HepG2 (cell line): ENCODE results near the gene ITGB2. TPM values are rescaled to one million over a fixed set of nuclear protein-coding genes. Genes with fewer than 3 reads are reported as not detected.

Experiments used
- ATAC-seq: fragments of 200-7000 bp; cut with Tn5 transposase; 3 replicates; pipeline ENCODE4 v1.9.1; 2020; ENCODE audit warnings: mild to moderate bottlenecking, moderate library complexity
- BruUV-seq: library from RNA; stranded (reverse); fragments of 400-500 nt; replicated peaks from 2 replicates; lab custom pipeline; 2021; lab: Mats Ljungman, UMichigan
- CTCF ChIA-PET: fragments of 300-600 bp; formaldehyde crosslinking; extraction: SDS; loops from one replicate; lab custom pipeline; 2021; ENCODE audit warnings: low total read pairs, inconsistent platforms, low intra/inter-chr PET ratio; lab: Yijun Ruan, JAX
- POLR2A ChIA-PET: fragments of 350-600 bp; sonication (Branson Sonifier 250); formaldehyde crosslinking; loops from one replicate; lab custom pipeline; 2020; ENCODE audit warnings: antibody characterized with exemption, inconsistent platforms; lab: Yijun Ruan, JAX
- DNase-seq: peaks from one replicate; pipeline ENCODE4 v3.0.0-alpha.2; 2015; ENCODE audit warnings: low spot score
- FAIRE-seq: peaks from 3 replicates; lab custom pipeline; 2011; peaks lifted over from hg19 to GRCh38; lab: Jason Lieb, UNC
- H2AFZ ChIP-seq: one replicate; pipeline ENCODE4 v1.6.1; 2011; ENCODE audit warnings: low read length, inconsistent platforms
- H3K27ac ChIP-seq: fragments of 300-600 bp; 3 replicates; pipeline ENCODE4 v1.8.0; 2011; ENCODE audit warnings: mixed run types, mild to moderate bottlenecking, mixed read lengths, low read length, inconsistent platforms; ENCODE audit not compliant: insufficient read depth; ENCODE audit errors: extremely low read length
- H3K27me3 ChIP-seq, 2 experiments: fragments of 200-600 bp in 1 of 2; 2 replicates in 1 of 2; 3 replicates in 1 of 2; pipeline versions ENCODE4 v1.6.0 to v1.8.0; 2011; ENCODE audit warnings: low read length in 2 of 2, mild to moderate bottlenecking in 2 of 2, moderate library complexity in 2 of 2, inconsistent platforms in 1 of 2; ENCODE audit not compliant: insufficient read depth in 2 of 2, control insufficient read depth in 1 of 2
- H3K36me3 ChIP-seq, 2 experiments: fragments of 200-600 bp in 1 of 2; replicated peaks in 1 of 2; 2 replicates in 1 of 2; 3 replicates in 1 of 2; pipeline versions ENCODE4 v1.5.1 to v1.8.0; 2011; ENCODE audit warnings: low read length in 2 of 2, inconsistent platforms in 1 of 2; ENCODE audit not compliant: insufficient read depth in 2 of 2, control insufficient read depth in 1 of 2
- H3K4me1 ChIP-seq: 2 replicates; pipeline ENCODE4 v1.5.1; 2012; ENCODE audit warnings: low read length, inconsistent platforms; ENCODE audit not compliant: insufficient read depth
- H3K4me2 ChIP-seq: 2 replicates; pipeline ENCODE4 v1.6.0; 2011; ENCODE audit warnings: low read depth, low read length, inconsistent platforms
- H3K4me3 ChIP-seq, 3 experiments: fragments of 200-600 bp in 1 of 3; sonication (generic), shearing (Covaris generic) in 1 of 3; replicated peaks in 1 of 3; 2 replicates each; pipeline ENCODE4 v1.5.1; 2011 to 2016; ENCODE audit warnings: low read length in 3 of 3, inconsistent platforms in 2 of 3, low read depth in 2 of 3, mild to moderate bottlenecking in 2 of 3, control low read depth in 1 of 3, mixed read lengths in 1 of 3; ENCODE audit not compliant: insufficient read depth in 1 of 3
- H3K79me2 ChIP-seq: one replicate; pipeline ENCODE4 v1.6.1; 2011; ENCODE audit warnings: low read length, inconsistent platforms; ENCODE audit not compliant: insufficient read depth
- H3K9ac ChIP-seq: 2 replicates; pipeline ENCODE4 v1.6.0; 2011; ENCODE audit warnings: mild to moderate bottlenecking, low read depth, low read length, inconsistent platforms; ENCODE audit not compliant: insufficient read depth
- H3K9me3 ChIP-seq: 2 replicates; pipeline ENCODE4 v1.5.1; 2012; ENCODE audit warnings: mild to moderate bottlenecking, low read length
- H4K20me1 ChIP-seq: 2 replicates; pipeline ENCODE4 v1.6.0; 2011; ENCODE audit warnings: inconsistent platforms, mild to moderate bottlenecking, low read length, moderate library complexity; ENCODE audit not compliant: insufficient read depth
- AGO1 ChIP-seq: fragments of 200-400 bp; formaldehyde crosslinking; IDR thresholded peaks from 2 replicates; pipeline ENCODE4 v1.6.1; 2017; ENCODE audit warnings: mild to moderate bottlenecking, low read depth, low read length, moderate library complexity; ENCODE audit not compliant: poor library complexity, severe bottlenecking
- CEBPG ChIP-seq: IDR thresholded peaks from 2 replicates; pipeline ENCODE4 v1.6.1; 2016
- GABPA ChIP-seq, 2 experiments: IDR thresholded peaks; 2 replicates each; pipeline ENCODE4 v1.6.1; 2011 to 2016; ENCODE audit warnings: low read depth in 2 of 2, low read length in 1 of 2, missing biosample characterization in 1 of 2, missing genetic modification characterization in 1 of 2
- HOXD1 ChIP-seq: sonication (generic); formaldehyde crosslinking; IDR thresholded peaks from 2 replicates; pipeline ENCODE4 v1.5.0; 2020; ENCODE audit warnings: missing genetic modification reagents
- KLF6 ChIP-seq: IDR thresholded peaks from 2 replicates; pipeline ENCODE4 v1.8.0; 2016; ENCODE audit warnings: missing biosample characterization, missing genetic modification reagents
- NR2F1 ChIP-seq, 2 experiments: fragments of 450-650 bp in 1 of 2; formaldehyde crosslinking in 1 of 2; IDR thresholded peaks; 2 replicates each; pipeline versions ENCODE4 v1.5.0 to v1.6.1; 2016 to 2020; ENCODE audit warnings: mild to moderate bottlenecking in 1 of 2, missing compliant biosample characterization in 1 of 2, missing genetic modification reagents in 1 of 2, moderate library complexity in 1 of 2
- PHF20 ChIP-seq: sonication (generic); formaldehyde crosslinking; IDR thresholded peaks from 2 replicates; pipeline ENCODE4 v1.5.0; 2020; ENCODE audit warnings: mild to moderate bottlenecking, missing genetic modification reagents
- RFX1 ChIP-seq: fragments of 450-650 bp; IDR thresholded peaks from 2 replicates; pipeline ENCODE4 v1.6.1; 2017
- TARDBP ChIP-seq: sonication (generic); formaldehyde crosslinking; IDR thresholded peaks from 2 replicates; pipeline ENCODE4 v1.8.0; 2022; ENCODE audit warnings: mild to moderate bottlenecking, missing genetic modification reagents
- TBX3 ChIP-seq: fragments of 450-650 bp; IDR thresholded peaks from 2 replicates; pipeline ENCODE4 v1.6.1; 2017; ENCODE audit warnings: antibody characterized with exemption, mild to moderate bottlenecking, inconsistent platforms, borderline replicate concordance
- ZNF282 ChIP-seq: fragments of 450-650 bp; IDR thresholded peaks from 2 replicates; pipeline ENCODE4 v1.6.1; 2018; ENCODE audit not compliant: partially characterized antibody
- ZNF354B ChIP-seq: sonication (generic); formaldehyde crosslinking; IDR thresholded peaks from 2 replicates; pipeline ENCODE4 v1.8.0; 2022; ENCODE audit warnings: mild to moderate bottlenecking, missing genetic modification reagents
- ZNF550 ChIP-seq: sonication (generic); formaldehyde crosslinking; IDR thresholded peaks from 2 replicates; pipeline ENCODE4 v1.4.0; 2020; ENCODE audit warnings: mild to moderate bottlenecking, missing genetic modification reagents, borderline replicate concordance
- ZNF713 ChIP-seq: sonication (generic); formaldehyde crosslinking; IDR thresholded peaks from 2 replicates; pipeline ENCODE4 v1.4.0; 2020; ENCODE audit warnings: mild to moderate bottlenecking, missing genetic modification reagents
- WGBS: methylation state at CpG from one replicate; pipeline ENCODE4 v1.1.6; 2017; ENCODE audit warnings: low lambda C conversion rate; 5-methylcytosine and 5-hydroxymethylcytosine counted together
- in situ Hi-C: cut with HindIII; loops from 2 replicates; pipeline ENCODE4 v1.10.0; 2017; ENCODE audit warnings: low pct_unique_long_range_greater_than_20kb; ENCODE audit not compliant: extremely low pct_ligation_motif_present
- intact Hi-C: fragments of 100-400 bp; cut with micrococcal nuclease; formaldehyde crosslinking; loops from one replicate; pipeline ENCODE4 v1.10.0; 2022; ENCODE audit not compliant: unreplicated experiment
- polyA plus RNA-seq, 8 experiments: library from polyadenylated mRNA; depleted of rRNA in 3 of 8; stranded (reverse) in 7 of 8; unstranded in 1 of 8; fragments of >200 nt; fragmentation: Illumina TruSeq in 4 of 8; extraction: Trizol in 4 of 8; gene quantifications; 2 replicates each; pipeline versions ENCODE4 v1.2.1 to v1.2.3, GENCODE V29; 2011 to 2016; ENCODE audit warnings: low read depth in 4 of 8, missing spikeins in 1 of 8, mixed read lengths in 1 of 8; ENCODE audit not compliant: insufficient read depth in 1 of 8
- total RNA-seq, 5 experiments: library from RNA; depleted of rRNA; stranded (reverse); fragments of >200 nt; fragmentation: Illumina TruSeq; extraction: Trizol; gene quantifications; 2 replicates each; pipeline ENCODE4 v1.2.3, GENCODE V29; 2016; ENCODE audit warnings: low read depth in 1 of 5
- TF ChIP-seq, protein P1 (sequence below): sonication (generic); formaldehyde crosslinking; IDR thresholded peaks from 2 replicates; pipeline ENCODE4 v1.4.0; 2020; ENCODE audit warnings: mild to moderate bottlenecking, missing genetic modification reagents
- TF ChIP-seq, protein P2 (sequence below): sonication (generic); formaldehyde crosslinking; IDR thresholded peaks from 2 replicates; pipeline ENCODE4 v1.4.0; 2020; ENCODE audit warnings: missing genetic modification reagents, borderline replicate concordance
- TF ChIP-seq, protein P3 (sequence below): sonication (generic); formaldehyde crosslinking; IDR thresholded peaks from 2 replicates; pipeline ENCODE4 v1.4.0; 2020; ENCODE audit warnings: mild to moderate bottlenecking, missing genetic modification reagents

ITGB2 gene
- total and polyA plus RNA-seq, 2 of the 13 experiments (the other 11 are each of a cell fraction or from before 2014, with no cell fraction given), result 4.2 to 18.0 TPM

DNA sequence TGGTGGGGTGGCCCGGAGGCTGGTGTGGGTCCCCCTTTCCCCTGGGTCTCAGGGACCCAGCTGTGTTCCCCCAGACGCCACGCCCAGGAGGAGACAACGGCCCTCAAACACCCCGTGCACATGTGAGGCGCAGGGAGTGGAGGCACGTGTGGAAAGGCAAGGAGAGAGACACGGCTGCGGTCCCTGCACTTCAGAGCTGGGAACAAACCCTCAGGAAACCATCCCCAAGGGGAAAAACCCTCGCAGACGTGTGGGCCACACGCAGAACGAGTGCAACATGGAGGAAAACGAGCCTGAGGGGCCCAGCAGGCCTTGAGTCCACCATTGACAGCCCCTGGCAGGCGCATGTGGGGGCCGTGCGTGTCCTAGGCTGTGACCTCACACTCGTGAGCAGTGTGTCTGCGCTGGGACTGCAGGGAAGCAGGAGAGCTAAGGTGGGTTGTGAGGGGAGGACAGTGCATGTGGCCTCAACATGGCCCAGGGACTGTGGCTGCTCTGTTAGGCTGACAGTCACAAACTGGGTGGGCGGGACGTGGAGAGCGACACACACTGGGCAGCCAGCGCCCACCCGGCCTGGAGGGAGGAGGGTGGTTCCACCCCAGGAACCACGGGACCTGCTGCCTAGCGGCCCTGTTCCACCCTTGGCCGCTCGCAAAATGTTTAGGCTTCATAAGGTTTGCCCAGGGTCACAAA, 20.0 kb downstream of the ITGB2 start:
- Histone ChIP-seq H3K4me1 (peaks cover 30% of the 10 kb centered on the region), H4K20me1 (no peaks in the 10 kb centered on the region), H2AFZ (no peak overlapping the region), H3K27me3 (no peaks in the 10 kb centered on the region), H3K79me2 (no peaks in the 10 kb centered on the region), H3K36me3 (peaks cover 0 to 10% of the 10 kb centered on the region in 2 experiments; a peak in 3 of 5 replicates), H3K9ac (no peak overlapping the region), H3K27ac (no peak overlapping the region), H3K9me3 (no peaks in the 10 kb centered on the region), H3K4me2 (no peak overlapping the region), H3K4me3 (no peak overlapping the region)
- POLR2A ChIA-PET, result no interaction called here
- TF ChIP-seq GABPA (IDR thresholded peaks at IDR 0.05; ENCODE audit: low read depth, low read length) (no peak), GABPA (CRISPR knock-in tag; IDR thresholded peaks at IDR 0.05; ENCODE audit: low read depth) (no peak), NR2F1 (CRISPR knock-in tag; IDR thresholded peaks at IDR 0.05) (no peak), PHF20 (CRISPR knock-in tag) (no peak), KLF6 (CRISPR knock-in tag) (no peak), HOXD1 (no peak), TARDBP (CRISPR knock-in tag) (no peak), AGO1 (no peak), ZNF354B (no peak), TBX3 (no peak), RFX1 (no peak), CEBPG (no peak), ZNF550 (CRISPR knock-in tag) (no peak), ZNF282 (no peak), ZNF713 (CRISPR knock-in tag) (no peak)
- TF ChIP-seq, protein P1, sequence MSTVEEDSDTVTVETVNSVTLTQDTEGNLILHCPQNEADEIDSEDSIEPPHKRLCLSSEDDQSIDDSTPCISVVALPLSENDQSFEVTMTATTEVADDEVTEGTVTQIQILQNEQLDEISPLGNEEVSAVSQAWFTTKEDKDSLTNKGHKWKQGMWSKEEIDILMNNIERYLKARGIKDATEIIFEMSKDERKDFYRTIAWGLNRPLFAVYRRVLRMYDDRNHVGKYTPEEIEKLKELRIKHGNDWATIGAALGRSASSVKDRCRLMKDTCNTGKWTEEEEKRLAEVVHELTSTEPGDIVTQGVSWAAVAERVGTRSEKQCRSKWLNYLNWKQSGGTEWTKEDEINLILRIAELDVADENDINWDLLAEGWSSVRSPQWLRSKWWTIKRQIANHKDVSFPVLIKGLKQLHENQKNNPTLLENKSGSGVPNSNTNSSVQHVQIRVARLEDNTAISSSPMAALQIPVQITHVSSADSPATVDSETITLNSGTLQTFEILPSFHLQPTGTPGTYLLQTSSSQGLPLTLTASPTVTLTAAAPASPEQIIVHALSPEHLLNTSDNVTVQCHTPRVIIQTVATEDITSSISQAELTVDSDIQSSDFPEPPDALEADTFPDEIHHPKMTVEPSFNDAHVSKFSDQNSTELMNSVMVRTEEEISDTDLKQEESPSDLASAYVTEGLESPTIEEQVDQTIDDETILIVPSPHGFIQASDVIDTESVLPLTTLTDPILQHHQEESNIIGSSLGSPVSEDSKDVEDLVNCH (CRISPR knock-in tag), result no peak
- TF ChIP-seq, protein P2, sequence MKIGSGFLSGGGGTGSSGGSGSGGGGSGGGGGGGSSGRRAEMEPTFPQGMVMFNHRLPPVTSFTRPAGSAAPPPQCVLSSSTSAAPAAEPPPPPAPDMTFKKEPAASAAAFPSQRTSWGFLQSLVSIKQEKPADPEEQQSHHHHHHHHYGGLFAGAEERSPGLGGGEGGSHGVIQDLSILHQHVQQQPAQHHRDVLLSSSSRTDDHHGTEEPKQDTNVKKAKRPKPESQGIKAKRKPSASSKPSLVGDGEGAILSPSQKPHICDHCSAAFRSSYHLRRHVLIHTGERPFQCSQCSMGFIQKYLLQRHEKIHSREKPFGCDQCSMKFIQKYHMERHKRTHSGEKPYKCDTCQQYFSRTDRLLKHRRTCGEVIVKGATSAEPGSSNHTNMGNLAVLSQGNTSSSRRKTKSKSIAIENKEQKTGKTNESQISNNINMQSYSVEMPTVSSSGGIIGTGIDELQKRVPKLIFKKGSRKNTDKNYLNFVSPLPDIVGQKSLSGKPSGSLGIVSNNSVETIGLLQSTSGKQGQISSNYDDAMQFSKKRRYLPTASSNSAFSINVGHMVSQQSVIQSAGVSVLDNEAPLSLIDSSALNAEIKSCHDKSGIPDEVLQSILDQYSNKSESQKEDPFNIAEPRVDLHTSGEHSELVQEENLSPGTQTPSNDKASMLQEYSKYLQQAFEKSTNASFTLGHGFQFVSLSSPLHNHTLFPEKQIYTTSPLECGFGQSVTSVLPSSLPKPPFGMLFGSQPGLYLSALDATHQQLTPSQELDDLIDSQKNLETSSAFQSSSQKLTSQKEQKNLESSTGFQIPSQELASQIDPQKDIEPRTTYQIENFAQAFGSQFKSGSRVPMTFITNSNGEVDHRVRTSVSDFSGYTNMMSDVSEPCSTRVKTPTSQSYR, result no peak
- TF ChIP-seq, protein P3, sequence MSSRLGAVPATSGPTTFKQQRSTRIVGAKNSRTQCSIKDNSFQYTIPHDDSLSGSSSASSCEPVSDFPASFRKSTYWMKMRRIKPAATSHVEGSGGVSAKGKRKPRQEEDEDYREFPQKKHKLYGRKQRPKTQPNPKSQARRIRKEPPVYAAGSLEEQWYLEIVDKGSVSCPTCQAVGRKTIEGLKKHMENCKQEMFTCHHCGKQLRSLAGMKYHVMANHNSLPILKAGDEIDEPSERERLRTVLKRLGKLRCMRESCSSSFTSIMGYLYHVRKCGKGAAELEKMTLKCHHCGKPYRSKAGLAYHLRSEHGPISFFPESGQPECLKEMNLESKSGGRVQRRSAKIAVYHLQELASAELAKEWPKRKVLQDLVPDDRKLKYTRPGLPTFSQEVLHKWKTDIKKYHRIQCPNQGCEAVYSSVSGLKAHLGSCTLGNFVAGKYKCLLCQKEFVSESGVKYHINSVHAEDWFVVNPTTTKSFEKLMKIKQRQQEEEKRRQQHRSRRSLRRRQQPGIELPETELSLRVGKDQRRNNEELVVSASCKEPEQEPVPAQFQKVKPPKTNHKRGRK (CRISPR knock-in tag), result no peak
- 82% methylated on average over 24 of the region's 28 CpGs for WGBS
- BruUV-seq, result no TSS peak
- DNase-seq, result no peak
- no peak for FAIRE-seq
- in situ Hi-C loops, result no loop called here
- no peak for ATAC-seq
- CTCF ChIA-PET, result no interaction called here
- intact Hi-C loops, result no loop called here
